ENCODE data around the gene CCL15.
"Not testable (repeated sequence)": the region's sequence is repeated elsewhere in the genome, so short reads cannot be mapped to it uniquely, and the experiment has no call there.

Gene CCL15

GRCh38 chr17:36017799-36018198 lies 16.4 kb upstream of the CCL15 start, which contains the start of gene CCL23:
CCL23 (minus strand) TSS chr17:36017972; CDS start chr17:36017897, 75 bp downstream.
- DNase-seq (ENCODE audit: low read depth in 1 of 2, low spot score in 1 of 2) = peak; percentile 58 to 67
- Histone ChIP-seq H3K4me3 (replicated peaks; ENCODE audit: insufficient read depth, low read length) (peak within 1 kb of the TSS; percentile 21; the same call in 1 of the 2 replicates), H3K27me3 (ENCODE audit: insufficient read depth, poor library complexity, severe bottlenecking) (no peaks in the 10 kb centered on the region), H3K27ac (replicated peaks) (peak within 1 kb of the TSS; percentile 40)
- TF ChIP-seq GABPA (IDR thresholded peaks at IDR 0.05; ENCODE audit: low read depth) (no peak), POLR2AphosphoS5 (IDR thresholded peaks at IDR 0.05; ENCODE audit: low read depth) (no peak), SPI1 (IDR thresholded peaks at IDR 0.05; ENCODE audit: borderline replicate concordance, low read depth) (no peak)
- TF ChIP-seq, protein P1, sequence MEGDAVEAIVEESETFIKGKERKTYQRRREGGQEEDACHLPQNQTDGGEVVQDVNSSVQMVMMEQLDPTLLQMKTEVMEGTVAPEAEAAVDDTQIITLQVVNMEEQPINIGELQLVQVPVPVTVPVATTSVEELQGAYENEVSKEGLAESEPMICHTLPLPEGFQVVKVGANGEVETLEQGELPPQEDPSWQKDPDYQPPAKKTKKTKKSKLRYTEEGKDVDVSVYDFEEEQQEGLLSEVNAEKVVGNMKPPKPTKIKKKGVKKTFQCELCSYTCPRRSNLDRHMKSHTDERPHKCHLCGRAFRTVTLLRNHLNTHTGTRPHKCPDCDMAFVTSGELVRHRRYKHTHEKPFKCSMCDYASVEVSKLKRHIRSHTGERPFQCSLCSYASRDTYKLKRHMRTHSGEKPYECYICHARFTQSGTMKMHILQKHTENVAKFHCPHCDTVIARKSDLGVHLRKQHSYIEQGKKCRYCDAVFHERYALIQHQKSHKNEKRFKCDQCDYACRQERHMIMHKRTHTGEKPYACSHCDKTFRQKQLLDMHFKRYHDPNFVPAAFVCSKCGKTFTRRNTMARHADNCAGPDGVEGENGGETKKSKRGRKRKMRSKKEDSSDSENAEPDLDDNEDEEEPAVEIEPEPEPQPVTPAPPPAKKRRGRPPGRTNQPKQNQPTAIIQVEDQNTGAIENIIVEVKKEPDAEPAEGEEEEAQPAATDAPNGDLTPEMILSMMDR (IDR thresholded peaks at IDR 0.05; ENCODE audit: insufficient read depth, low read length) = no peak
- TF ChIP-seq, protein P2, sequence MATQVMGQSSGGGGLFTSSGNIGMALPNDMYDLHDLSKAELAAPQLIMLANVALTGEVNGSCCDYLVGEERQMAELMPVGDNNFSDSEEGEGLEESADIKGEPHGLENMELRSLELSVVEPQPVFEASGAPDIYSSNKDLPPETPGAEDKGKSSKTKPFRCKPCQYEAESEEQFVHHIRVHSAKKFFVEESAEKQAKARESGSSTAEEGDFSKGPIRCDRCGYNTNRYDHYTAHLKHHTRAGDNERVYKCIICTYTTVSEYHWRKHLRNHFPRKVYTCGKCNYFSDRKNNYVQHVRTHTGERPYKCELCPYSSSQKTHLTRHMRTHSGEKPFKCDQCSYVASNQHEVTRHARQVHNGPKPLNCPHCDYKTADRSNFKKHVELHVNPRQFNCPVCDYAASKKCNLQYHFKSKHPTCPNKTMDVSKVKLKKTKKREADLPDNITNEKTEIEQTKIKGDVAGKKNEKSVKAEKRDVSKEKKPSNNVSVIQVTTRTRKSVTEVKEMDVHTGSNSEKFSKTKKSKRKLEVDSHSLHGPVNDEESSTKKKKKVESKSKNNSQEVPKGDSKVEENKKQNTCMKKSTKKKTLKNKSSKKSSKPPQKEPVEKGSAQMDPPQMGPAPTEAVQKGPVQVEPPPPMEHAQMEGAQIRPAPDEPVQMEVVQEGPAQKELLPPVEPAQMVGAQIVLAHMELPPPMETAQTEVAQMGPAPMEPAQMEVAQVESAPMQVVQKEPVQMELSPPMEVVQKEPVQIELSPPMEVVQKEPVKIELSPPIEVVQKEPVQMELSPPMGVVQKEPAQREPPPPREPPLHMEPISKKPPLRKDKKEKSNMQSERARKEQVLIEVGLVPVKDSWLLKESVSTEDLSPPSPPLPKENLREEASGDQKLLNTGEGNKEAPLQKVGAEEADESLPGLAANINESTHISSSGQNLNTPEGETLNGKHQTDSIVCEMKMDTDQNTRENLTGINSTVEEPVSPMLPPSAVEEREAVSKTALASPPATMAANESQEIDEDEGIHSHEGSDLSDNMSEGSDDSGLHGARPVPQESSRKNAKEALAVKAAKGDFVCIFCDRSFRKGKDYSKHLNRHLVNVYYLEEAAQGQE (IDR thresholded peaks at IDR 0.05; ENCODE audit: insufficient replicate concordance, low read depth) = no peak

DNA sequence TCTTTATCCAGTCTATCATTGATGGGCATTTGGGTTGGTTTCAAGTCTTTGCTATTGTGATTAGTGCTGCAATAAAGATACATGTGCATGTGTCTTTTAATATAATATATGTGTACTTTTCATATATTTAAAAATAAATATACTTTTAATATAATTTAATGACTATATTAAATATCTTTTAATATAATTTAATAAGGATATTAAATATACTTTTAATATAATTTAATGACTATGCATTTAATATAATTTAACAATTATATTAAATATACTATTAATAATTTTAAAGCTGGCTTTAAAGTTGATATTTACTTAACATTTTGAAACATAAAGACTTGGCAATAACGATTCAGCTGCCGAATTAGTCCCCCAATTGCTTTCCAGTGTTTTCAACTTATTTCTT lies 15.2 kb upstream of the CCL15 start:
- H3K4me3 ChIP-seq (replicated peaks; ENCODE audit: insufficient read depth, low read length) = no peak overlapping the region
- DNase-seq (ENCODE audit: low read depth in 1 of 2, low spot score in 1 of 2) = no peak
- H3K27ac ChIP-seq (replicated peaks) = no peak overlapping the region
- H3K27me3 ChIP-seq (ENCODE audit: insufficient read depth, poor library complexity, severe bottlenecking) = no peaks in the 10 kb centered on the region
- no peak for TF ChIP-seq POLR2AphosphoS5 (IDR thresholded peaks at IDR 0.05; ENCODE audit: low read depth)
- no peak for TF ChIP-seq GABPA (IDR thresholded peaks at IDR 0.05; ENCODE audit: low read depth)
- TF ChIP-seq, protein P1 (IDR thresholded peaks at IDR 0.05; ENCODE audit: insufficient read depth, low read length) = no peak
- TF ChIP-seq SPI1 (IDR thresholded peaks at IDR 0.05; ENCODE audit: borderline replicate concordance, low read depth) = no peak
- TF ChIP-seq, protein P2 (IDR thresholded peaks at IDR 0.05; ENCODE audit: insufficient replicate concordance, low read depth) = no peak

DNA sequence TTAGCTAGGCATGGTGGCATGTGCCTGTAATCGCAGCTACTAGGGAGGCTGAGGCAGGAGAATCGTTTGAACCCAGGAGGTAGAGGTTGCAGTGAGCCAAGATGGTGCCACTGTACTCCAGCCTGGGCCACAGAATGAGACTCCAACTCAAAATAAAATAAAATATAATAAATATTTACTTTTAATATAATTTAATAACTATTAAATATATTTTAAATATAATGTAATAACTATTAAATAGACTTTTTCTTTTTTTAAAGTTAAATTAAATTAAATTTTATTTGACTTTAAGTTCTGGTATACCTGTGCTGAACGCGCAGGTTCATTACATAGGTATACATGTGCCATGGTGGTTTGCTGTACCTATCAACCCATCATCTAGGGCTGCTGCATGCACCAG lies 14.5 kb upstream of the CCL15 start:
- not testable (repeated sequence) for DNase-seq (ENCODE audit: low read depth in 1 of 2, low spot score in 1 of 2); H3K27me3 ChIP-seq (ENCODE audit: insufficient read depth, poor library complexity, severe bottlenecking); H3K27ac ChIP-seq (replicated peaks); H3K4me3 ChIP-seq (replicated peaks; ENCODE audit: insufficient read depth, low read length)

DNA sequence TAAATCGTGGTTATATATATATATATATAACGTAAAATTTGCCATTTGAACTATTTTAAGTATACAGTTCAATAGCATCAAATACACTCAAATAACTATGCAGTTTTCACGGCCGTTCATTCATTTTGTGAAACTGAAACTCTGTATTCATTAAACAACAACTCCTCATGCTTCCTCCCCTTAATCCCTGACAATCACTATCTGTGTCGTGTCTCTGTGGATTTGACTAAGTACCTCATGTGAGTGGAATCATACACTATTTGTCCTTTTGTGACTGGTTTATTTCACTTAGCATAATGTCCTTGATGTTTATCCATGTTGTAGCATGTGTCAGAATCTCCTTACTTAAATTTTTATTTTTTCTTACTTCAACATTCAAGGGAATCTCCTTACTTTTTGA lies 13.6 kb upstream of the CCL15 start:
- Histone ChIP-seq H3K4me3 (replicated peaks; ENCODE audit: insufficient read depth, low read length) (no peak overlapping the region), H3K27ac (replicated peaks) (no peak overlapping the region), H3K27me3 (ENCODE audit: insufficient read depth, poor library complexity, severe bottlenecking) (no peaks in the 10 kb centered on the region)
- TF ChIP-seq, protein P2 (IDR thresholded peaks at IDR 0.05; ENCODE audit: insufficient replicate concordance, low read depth) = no peak
- no peak for DNase-seq (ENCODE audit: low read depth in 1 of 2, low spot score in 1 of 2)
